Ectodermal cell (in vitro differentiated cells): ENCODE results near the gene COMT.

Experiments used
- H3K27ac ChIP-seq: 2 replicates; pipeline ENCODE4 v1.7.0; 2013; ENCODE audit warnings: mild to moderate bottlenecking, low read depth, low read length; ENCODE audit not compliant: insufficient read depth, poor library complexity, severe bottlenecking
- H3K27me3 ChIP-seq: 2 replicates; pipeline ENCODE4 v1.7.0; 2013; ENCODE audit warnings: mild to moderate bottlenecking, low read length; ENCODE audit not compliant: insufficient read depth, control insufficient read depth, poor library complexity, severe bottlenecking
- H3K36me3 ChIP-seq: one replicate; pipeline ENCODE4 v1.7.0; 2013; ENCODE audit warnings: low read length; ENCODE audit not compliant: control insufficient read depth, insufficient read depth
- H3K4me1 ChIP-seq: one replicate; pipeline ENCODE4 v1.7.0; 2013; ENCODE audit warnings: low read length; ENCODE audit not compliant: control insufficient read depth, insufficient read depth
- H3K4me3 ChIP-seq: 2 replicates; pipeline ENCODE4 v1.7.0; 2013; ENCODE audit warnings: low read depth, low read length, control low read depth; ENCODE audit not compliant: insufficient read depth
- H3K9me3 ChIP-seq: 2 replicates; pipeline ENCODE4 v1.7.0; 2013; ENCODE audit warnings: mild to moderate bottlenecking, low read length, moderate library complexity; ENCODE audit not compliant: control insufficient read depth
- WGBS, 2 experiments: methylation state at CpG; one replicate each; pipeline ENCODE4 v1.1.7; 2013; ENCODE audit warnings: missing lambda C conversion rate in 2 of 2; 5-methylcytosine and 5-hydroxymethylcytosine counted together

Gene COMT

GRCh38 chr22:19997561-19998231, 56.1 kb downstream of the COMT start:
- no peaks in the 10 kb centered on the region for H3K36me3 ChIP-seq
- 78 to 81% methylated on average over 19 of the region's 19 CpGs for WGBS, 2 experiments
- H3K9me3 ChIP-seq, result no peaks in the 10 kb centered on the region
- H3K4me3 ChIP-seq, result no peak overlapping the region
- no peak overlapping the region for H3K27ac ChIP-seq
- H3K27me3 ChIP-seq, result no peaks in the 10 kb centered on the region
- peaks cover 51% of the 10 kb centered on the region for H3K4me1 ChIP-seq

GRCh38 chr22:19998232-19998951, 56.8 kb downstream of the COMT start:
- 37 to 43% methylated on average over 16 of the region's 16 CpGs for WGBS, 2 experiments
- H3K4me3 ChIP-seq, result no peak overlapping the region
- no peaks in the 10 kb centered on the region for H3K27me3 ChIP-seq
- peak overlapping the region; percentile 69 for H3K27ac ChIP-seq
- H3K4me1 ChIP-seq, result peaks cover 51% of the 10 kb centered on the region
- no peaks in the 10 kb centered on the region for H3K9me3 ChIP-seq
- H3K36me3 ChIP-seq, result no peaks in the 10 kb centered on the region

DNA sequence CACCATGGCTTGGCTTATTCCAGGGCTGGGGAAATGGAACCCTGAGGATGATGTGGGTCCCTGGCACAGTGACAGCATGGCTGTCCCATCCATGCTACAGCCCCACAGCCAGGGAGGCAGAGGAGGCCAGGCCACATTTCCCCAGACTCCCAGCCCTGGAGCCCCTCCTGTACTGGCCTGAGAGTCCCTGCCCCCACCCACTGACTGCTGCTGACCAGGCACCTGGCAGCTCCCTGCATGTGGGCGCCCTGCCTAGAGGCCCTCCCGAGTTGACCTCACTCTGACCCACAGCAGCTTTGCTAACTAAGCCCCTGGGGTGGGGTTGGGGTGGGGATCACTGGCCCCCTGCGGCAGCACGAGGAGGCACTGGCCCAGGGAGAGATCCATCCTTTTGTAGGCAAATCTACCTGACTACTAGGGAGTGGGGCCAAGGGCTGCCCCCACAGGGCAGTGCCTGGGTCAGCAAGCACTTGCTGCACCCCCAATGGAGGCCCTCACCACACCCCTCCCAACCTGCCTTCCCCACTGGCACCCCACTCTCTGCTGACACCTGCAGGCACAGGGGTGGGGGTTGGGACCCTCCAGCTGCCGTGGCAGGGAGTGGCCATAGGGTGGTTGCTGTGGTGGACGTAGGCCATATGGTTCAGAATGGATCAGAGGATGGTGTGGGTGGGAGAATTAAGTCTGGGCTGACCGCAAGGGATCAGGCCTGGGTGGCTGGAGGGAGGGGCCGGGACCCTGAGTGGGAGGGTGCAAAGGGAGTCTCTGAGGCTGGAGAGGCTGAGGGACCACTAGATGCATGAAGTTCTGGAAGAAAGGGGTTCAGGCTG, 57.6 kb downstream of the COMT start:
- Histone ChIP-seq H3K9me3 (no peaks in the 10 kb centered on the region), H3K4me3 (no peak overlapping the region), H3K27ac (peak overlapping the region; percentile 69), H3K27me3 (no peaks in the 10 kb centered on the region), H3K4me1 (peaks cover 51% of the 10 kb centered on the region), H3K36me3 (no peaks in the 10 kb centered on the region)
- 69% methylated on average over 6 to 8 of the region's 8 CpGs for WGBS, 2 experiments

DNA sequence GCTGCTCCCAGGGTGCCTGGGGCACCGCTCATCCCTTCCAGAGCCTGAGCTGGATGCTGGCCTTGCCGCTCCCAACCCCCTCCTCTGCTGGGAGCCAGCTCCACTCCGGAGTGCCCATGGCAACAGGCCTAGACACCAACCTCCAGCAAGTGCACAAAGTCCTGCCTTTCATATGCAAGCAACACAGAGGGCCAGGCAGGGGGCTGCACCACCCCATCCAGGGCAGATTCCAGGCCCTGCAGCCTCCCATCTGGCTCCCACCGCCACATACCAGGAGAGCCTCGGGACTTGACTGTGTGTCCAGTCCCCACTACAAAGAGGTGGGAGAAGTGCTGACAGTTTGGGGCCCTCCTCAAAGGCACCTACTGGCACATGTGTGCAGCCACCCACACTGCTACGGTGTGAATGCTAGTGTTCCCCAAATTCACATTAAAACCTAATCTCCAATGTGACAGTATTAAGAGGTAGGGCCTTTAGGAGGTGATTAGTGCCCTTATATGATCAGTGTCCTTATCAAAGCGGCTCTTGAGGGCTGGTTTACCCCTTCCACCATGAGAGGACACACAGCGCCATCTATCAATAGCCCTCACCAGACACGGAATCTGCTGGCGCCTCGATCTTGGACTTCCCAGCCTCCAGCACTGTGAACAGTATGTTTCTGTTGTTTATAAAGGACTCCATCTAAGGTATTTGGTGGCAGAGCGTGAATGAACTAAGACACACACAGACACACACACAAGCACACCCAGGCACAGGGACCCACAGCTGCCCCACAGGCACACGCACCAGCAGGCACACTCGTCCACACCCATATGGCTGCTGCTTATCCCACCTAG, 58.9 kb downstream of the COMT start:
- Histone ChIP-seq H3K36me3 (no peaks in the 10 kb centered on the region), H3K27ac (no peak overlapping the region), H3K4me3 (no peak overlapping the region), H3K27me3 (no peaks in the 10 kb centered on the region), H3K9me3 (no peaks in the 10 kb centered on the region), H3K4me1 (peaks cover 51% of the 10 kb centered on the region)
- 74 to 80% methylated on average over 14 of the region's 14 CpGs for whole genome bisulfite sequencing, 2 experiments

DNA sequence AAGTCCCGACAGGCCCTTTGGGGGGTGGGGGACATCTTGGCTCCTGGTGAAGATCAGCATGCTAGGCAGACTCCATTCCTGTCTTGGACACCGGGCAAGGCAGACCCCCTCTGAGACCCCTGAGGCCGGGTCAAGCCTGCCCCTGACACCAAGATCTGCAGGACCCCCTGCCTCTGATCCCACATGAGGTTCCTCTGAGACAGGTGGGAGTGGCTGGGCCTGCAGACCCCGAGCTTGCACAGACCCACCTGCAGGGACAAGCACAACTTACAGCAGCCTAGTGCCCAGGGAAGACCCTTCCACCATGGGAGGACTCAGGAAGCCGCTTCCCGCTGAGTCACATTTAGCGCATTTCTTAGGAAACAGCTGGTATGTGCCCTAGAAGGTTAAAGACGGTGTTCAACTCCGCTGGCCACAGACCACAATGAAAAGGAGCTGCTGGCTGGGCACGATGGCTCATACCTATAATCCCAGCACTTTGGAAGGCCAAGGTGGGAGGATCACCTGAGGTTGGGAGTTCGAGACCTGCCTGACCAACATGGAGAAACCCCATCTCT, 59.6 kb downstream of the COMT start:
- Histone ChIP-seq H3K4me1 (peaks cover 51% of the 10 kb centered on the region), H3K4me3 (no peak overlapping the region), H3K27me3 (no peaks in the 10 kb centered on the region), H3K9me3 (no peaks in the 10 kb centered on the region), H3K36me3 (no peaks in the 10 kb centered on the region), H3K27ac (no peak overlapping the region)
- 87 to 92% methylated on average over 11 of the region's 11 CpGs for WGBS, 2 experiments

- Histone ChIP-seq H3K36me3 (no peaks in the 10 kb centered on the region), H3K27ac (no peak overlapping the region), H3K4me3 (no peak overlapping the region), H3K27me3 (no peaks in the 10 kb centered on the region), H3K4me1 (peaks cover 46% of the 10 kb centered on the region), H3K9me3 (no peaks in the 10 kb centered on the region)
- WGBS, 2 experiments, result 78 to 84% methylated on average over 9 of the region's 9 CpGs
Observed at GRCh38 chr22:20002128-20002527, 60.6 kb downstream of the COMT start.

DNA sequence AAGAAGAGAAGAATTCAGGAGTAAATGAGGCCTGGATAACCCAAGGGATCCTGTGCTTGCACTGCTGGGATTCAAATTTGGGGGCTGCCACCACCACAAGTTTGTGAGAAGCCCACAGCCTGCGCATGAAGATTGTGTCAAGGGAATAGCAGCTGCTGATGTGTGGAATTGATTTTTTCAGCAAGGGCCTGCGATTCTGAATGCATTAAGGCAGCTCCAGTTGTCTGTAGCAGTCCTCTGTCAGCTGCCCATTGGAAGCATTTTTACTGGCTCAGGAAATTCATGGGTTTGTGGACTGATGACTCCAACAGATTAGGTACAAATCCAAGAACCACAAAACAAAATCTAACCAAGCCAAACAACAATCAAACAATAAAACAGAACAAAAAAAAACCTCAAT, 61.1 kb downstream of the COMT start:
- 95 to 96% methylated on average over 2 of the region's 2 CpGs for WGBS, 2 experiments
- no peak overlapping the region for H3K27ac ChIP-seq
- no peaks in the 10 kb centered on the region for H3K36me3 ChIP-seq

DNA sequence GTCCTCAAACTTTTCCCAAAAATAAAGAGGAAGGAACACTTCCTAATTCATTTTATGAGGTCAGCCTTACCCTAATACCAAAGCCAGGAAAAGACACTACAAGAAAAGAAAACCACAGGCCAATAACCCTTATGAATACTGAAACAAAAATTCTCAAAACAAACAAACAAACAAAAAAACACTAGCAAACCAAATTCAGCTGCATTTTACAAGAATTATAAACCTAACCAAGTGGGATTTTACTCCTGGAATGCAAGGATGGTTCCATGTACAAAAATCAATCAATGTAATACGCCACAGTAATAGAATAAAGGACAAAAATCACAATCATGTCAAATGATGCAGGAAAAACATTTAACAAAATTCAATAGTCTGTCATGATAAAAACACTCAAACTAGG, 61.7 kb downstream of the COMT start:
- Histone ChIP-seq H3K4me3 (no peak overlapping the region), H3K27me3 (no peaks in the 10 kb centered on the region), H3K4me1 (peaks cover 35% of the 10 kb centered on the region), H3K36me3 (no peaks in the 10 kb centered on the region), H3K9me3 (no peaks in the 10 kb centered on the region), H3K27ac (no peak overlapping the region)
- WGBS, 2 experiments, result 67 to 71% methylated on average over 1 of the region's 1 CpG

More for the DNA sequence above, 61.1 kb downstream of the COMT start:
- no peak overlapping the region for H3K4me3 ChIP-seq
- H3K9me3 ChIP-seq, result no peaks in the 10 kb centered on the region
- H3K4me1 ChIP-seq, result peaks cover 41% of the 10 kb centered on the region
- no peaks in the 10 kb centered on the region for H3K27me3 ChIP-seq

- Histone ChIP-seq H3K9me3 (no peaks in the 10 kb centered on the region), H3K36me3 (no peaks in the 10 kb centered on the region), H3K27me3 (no peaks in the 10 kb centered on the region), H3K4me3 (no peak overlapping the region), H3K4me1 (peaks cover 23% of the 10 kb centered on the region), H3K27ac (no peak overlapping the region)
- 92 to 100% methylated on average over 3 of the region's 3 CpGs for WGBS, 2 experiments
Observed at GRCh38 chr22:20004464-20004863, 62.9 kb downstream of the COMT start.
